ENCODE results near the gene CCDC149. TPM values are rescaled to one million over a fixed set of nuclear protein-coding genes. Genes with fewer than 3 reads are reported as not detected.

The CCDC149 gene
- total RNA-seq, 2 donors from 2014 or later: 13.3 to 13.5 TPM

DNA sequence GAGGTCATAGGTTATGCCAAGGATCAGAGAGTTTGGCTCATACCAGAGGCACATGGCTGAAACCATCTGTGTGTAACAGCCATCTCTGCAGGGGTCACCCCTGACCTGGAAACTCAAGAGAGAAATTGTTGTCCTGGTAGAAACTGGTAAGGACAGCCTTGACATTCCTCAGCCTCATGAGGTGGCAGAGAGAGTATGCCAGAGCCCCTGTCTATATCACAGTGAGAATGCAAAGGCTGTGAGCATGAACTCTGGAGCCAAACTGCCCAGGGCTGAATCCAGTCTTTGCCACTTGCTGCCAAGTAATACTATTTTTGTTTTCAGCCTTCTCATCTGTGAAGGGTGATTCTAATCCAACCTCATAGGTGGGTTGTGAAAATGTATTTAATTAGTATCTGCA, 37.1 kb upstream of the CCDC149 start:
- Histone ChIP-seq H3K4me1 (no peaks in the 10 kb centered on the region), H3K27me3 (no peaks in the 10 kb centered on the region), H3K9me3 (no peaks in the 10 kb centered on the region), H3K4me3 (no peak overlapping the region), H3K27ac (no peak overlapping the region), H3K36me3 (no peaks in the 10 kb centered on the region), H3K9ac (ENCODE audit: low read depth in 2 of 2, low read length in 2 of 2) (no peak overlapping the region)
- no peak for DNase-seq
- intact Hi-C loops (cut with DNase I): no loop called here
- TF ChIP-seq, protein P1, sequence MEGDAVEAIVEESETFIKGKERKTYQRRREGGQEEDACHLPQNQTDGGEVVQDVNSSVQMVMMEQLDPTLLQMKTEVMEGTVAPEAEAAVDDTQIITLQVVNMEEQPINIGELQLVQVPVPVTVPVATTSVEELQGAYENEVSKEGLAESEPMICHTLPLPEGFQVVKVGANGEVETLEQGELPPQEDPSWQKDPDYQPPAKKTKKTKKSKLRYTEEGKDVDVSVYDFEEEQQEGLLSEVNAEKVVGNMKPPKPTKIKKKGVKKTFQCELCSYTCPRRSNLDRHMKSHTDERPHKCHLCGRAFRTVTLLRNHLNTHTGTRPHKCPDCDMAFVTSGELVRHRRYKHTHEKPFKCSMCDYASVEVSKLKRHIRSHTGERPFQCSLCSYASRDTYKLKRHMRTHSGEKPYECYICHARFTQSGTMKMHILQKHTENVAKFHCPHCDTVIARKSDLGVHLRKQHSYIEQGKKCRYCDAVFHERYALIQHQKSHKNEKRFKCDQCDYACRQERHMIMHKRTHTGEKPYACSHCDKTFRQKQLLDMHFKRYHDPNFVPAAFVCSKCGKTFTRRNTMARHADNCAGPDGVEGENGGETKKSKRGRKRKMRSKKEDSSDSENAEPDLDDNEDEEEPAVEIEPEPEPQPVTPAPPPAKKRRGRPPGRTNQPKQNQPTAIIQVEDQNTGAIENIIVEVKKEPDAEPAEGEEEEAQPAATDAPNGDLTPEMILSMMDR (IDR thresholded peaks at IDR 0.05): no peak

DNA sequence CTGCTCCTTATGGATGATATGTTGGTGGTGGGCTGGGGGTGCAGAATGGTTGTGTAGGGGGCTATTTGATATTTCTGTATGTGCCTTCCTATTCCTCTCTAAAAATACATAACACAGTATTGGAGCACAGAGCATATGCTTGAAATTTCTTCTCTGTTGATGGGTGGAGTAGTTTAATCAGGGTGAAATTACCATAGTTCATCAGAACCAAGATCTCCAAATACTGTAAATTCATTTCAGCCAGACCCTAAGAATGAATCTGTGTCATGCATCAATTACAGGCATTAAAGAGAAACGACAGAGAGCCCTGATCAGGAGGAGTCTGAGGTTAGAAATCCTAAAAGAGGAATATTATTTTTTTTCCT, 25.1 kb upstream of the CCDC149 start:
- no peaks in the 10 kb centered on the region for H3K4me1 ChIP-seq
- H3K27me3 ChIP-seq: no peaks in the 10 kb centered on the region
- no peak overlapping the region for H3K27ac ChIP-seq
- no peak overlapping the region for H3K4me3 ChIP-seq
- TF ChIP-seq, protein P1 (IDR thresholded peaks at IDR 0.05): no peak
- no peaks in the 10 kb centered on the region for H3K9me3 ChIP-seq
- H3K36me3 ChIP-seq: no peaks in the 10 kb centered on the region
- intact Hi-C loops (cut with DNase I): no loop called here
- DNase-seq: no peak
- no peak overlapping the region for H3K9ac ChIP-seq (ENCODE audit: low read depth in 2 of 2, low read length in 2 of 2)

DNA sequence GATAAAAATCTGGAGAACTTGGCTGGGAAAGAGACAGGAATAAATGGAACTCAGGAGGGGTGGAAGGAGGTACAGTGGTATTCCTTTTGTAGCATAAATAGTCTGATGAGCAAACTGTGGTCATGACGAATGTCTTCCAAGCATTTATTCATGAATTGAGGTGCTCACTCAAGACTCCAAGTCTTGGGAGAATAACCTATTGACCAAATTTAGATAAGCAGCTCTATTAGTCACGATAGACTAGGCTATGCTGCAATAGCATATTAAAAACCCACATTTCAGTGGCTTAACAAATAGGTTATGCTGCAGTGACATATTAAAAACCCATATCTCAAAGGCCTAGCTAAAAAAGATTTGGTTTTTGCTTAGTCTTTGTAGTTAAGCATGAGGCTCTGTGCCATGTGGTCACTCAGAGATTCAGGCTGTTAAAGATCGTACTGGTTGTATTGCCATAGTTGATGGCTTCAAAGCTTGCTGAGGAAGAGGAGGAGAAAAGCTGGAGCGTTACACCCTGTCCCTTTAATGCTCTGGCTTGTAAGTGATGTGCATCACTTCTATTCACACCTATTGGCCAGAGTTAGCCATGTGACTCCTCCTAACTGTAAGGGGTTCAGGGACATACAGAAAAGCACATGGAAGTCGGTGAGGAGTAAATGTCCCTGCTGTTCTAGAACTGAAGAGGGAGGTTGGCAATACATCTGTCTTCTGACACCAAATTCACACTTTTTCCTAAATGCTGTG, 24.5 kb upstream of the CCDC149 start:
- Histone ChIP-seq H3K27ac (no peak overlapping the region), H3K27me3 (no peaks in the 10 kb centered on the region), H3K4me3 (no peak overlapping the region), H3K36me3 (no peaks in the 10 kb centered on the region), H3K9ac (ENCODE audit: low read depth in 2 of 2, low read length in 2 of 2) (no peak overlapping the region), H3K4me1 (no peaks in the 10 kb centered on the region), H3K9me3 (no peaks in the 10 kb centered on the region)
- intact Hi-C loops (cut with DNase I): no loop called here
- no peak for DNase-seq
- TF ChIP-seq, protein P1 (IDR thresholded peaks at IDR 0.05): no peak

DNA sequence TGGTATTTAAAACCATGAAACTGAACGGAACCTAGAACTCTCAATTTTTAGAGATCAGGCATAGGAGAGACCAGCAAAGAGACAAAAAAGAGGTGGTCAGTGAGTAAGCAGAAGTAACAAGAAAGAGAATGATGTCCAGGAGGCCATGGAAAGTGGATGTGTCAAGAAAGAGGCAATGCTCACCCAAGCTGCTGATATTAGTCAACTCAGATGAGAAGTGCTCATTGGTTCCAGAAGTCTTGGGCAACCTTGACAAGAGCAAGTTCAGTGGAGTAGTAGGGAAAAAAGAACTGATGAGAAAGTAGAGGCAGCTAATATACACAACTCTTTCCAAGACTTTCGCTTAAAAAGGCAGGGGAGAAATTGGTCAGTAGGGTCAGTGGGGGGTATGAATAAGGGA, 23.0 kb upstream of the CCDC149 start:
- no peaks in the 10 kb centered on the region for H3K27me3 ChIP-seq
- H3K4me1 ChIP-seq: no peaks in the 10 kb centered on the region
- TF ChIP-seq, protein P1 (IDR thresholded peaks at IDR 0.05): no peak
- no peak overlapping the region for H3K9ac ChIP-seq (ENCODE audit: low read depth in 2 of 2, low read length in 2 of 2)
- no peaks in the 10 kb centered on the region for H3K36me3 ChIP-seq
- H3K9me3 ChIP-seq: no peaks in the 10 kb centered on the region
- intact Hi-C loops (cut with DNase I): no loop called here
- no peak overlapping the region for H3K27ac ChIP-seq
- H3K4me3 ChIP-seq: no peak overlapping the region
- no peak for DNase-seq

DNA sequence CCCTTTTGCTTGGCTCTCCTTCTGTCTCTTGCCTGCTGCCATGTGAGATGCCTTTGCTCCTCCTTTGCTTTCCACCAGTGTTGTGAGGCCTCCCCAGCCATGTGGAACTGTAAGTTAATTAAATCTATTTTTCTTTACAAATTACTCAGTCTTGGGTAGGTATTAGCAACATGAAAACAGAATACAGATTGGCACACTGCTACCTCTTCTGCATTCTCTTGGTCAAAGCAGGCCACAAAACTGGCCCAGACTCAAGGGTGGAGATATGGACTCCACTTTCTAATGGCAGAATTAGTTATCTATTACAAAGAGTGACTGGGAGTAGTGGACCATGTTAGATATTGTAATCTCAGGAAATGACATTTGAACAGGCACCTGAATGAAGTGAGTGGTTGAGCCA, 21.5 kb upstream of the CCDC149 start:
- TF ChIP-seq, protein P1 (IDR thresholded peaks at IDR 0.05): no peak
- Histone ChIP-seq H3K9me3 (no peaks in the 10 kb centered on the region), H3K9ac (ENCODE audit: low read depth in 2 of 2, low read length in 2 of 2) (no peak overlapping the region), H3K4me3 (no peak overlapping the region), H3K27ac (no peak overlapping the region), H3K4me1 (no peaks in the 10 kb centered on the region), H3K27me3 (no peaks in the 10 kb centered on the region), H3K36me3 (no peaks in the 10 kb centered on the region)
- no peak for DNase-seq
- intact Hi-C loops (cut with DNase I): no loop called here
